ENCODE results near the gene CANT1.

GRCh38 chr17:79038545-79039135 lies 29.1 kb upstream of the CANT1 start:
- TF ChIP-seq, protein P1, sequence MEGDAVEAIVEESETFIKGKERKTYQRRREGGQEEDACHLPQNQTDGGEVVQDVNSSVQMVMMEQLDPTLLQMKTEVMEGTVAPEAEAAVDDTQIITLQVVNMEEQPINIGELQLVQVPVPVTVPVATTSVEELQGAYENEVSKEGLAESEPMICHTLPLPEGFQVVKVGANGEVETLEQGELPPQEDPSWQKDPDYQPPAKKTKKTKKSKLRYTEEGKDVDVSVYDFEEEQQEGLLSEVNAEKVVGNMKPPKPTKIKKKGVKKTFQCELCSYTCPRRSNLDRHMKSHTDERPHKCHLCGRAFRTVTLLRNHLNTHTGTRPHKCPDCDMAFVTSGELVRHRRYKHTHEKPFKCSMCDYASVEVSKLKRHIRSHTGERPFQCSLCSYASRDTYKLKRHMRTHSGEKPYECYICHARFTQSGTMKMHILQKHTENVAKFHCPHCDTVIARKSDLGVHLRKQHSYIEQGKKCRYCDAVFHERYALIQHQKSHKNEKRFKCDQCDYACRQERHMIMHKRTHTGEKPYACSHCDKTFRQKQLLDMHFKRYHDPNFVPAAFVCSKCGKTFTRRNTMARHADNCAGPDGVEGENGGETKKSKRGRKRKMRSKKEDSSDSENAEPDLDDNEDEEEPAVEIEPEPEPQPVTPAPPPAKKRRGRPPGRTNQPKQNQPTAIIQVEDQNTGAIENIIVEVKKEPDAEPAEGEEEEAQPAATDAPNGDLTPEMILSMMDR (IDR thresholded peaks at IDR 0.05; ENCODE audit: insufficient read depth, low read depth, low read length): no peak
- no peak for TF ChIP-seq EZH2 (IDR thresholded peaks at IDR 0.05; ENCODE audit: insufficient read depth, low read length)

Measured in astrocyte (in vitro differentiated cells and primary cell).